HEK293 (cell line): ENCODE measurements around the gene PDGFA.

Experiments
- CTCF ChIA-PET: fragments of 350-600 bp; formaldehyde crosslinking; extraction: SDS; loops from one replicate; lab custom pipeline; 2021; ENCODE audit warnings: antibody characterized with exemption; lab: Yijun Ruan, JAX
- POLR2A ChIA-PET: fragments of 300-600 bp; formaldehyde crosslinking; extraction: SDS; loops from one replicate; lab custom pipeline; 2020; ENCODE audit warnings: antibody characterized with exemption, inconsistent platforms; lab: Yijun Ruan, JAX
- H3K27ac ChIP-seq: fragments of 200-500 bp; sonication (Bioruptor generic); 2 replicates; pipeline ENCODE4 v1.5.1; 2014; ENCODE audit warnings: low read depth, low read length, control low read depth, inconsistent platforms; ENCODE audit errors: extremely low read depth
- H3K36me3 ChIP-seq, 2 experiments: fragments of 200-500 bp in 1 of 2; sonication (Bioruptor generic) in 1 of 2; 1 replicate in 1 of 2; 2 replicates in 1 of 2; pipeline ENCODE4 v1.5.1; 2014 to 2017; ENCODE audit warnings: inconsistent platforms in 2 of 2, low read length in 2 of 2; ENCODE audit not compliant: control insufficient read depth in 2 of 2, insufficient read depth in 1 of 2
- H3K4me1 ChIP-seq: fragments of 200-500 bp; sonication (Bioruptor generic); 2 replicates; pipeline ENCODE4 v1.5.1; 2014; ENCODE audit warnings: mild to moderate bottlenecking, low read length, inconsistent platforms; ENCODE audit not compliant: control insufficient read depth, insufficient read depth
- H3K4me3 ChIP-seq: 2 replicates; pipeline ENCODE4 v1.5.1; 2011; ENCODE audit warnings: low read depth, mild to moderate bottlenecking, control low read depth, low read length, moderate library complexity
- H3K9me3 ChIP-seq: fragments of 200-500 bp; sonication (Bioruptor generic); 2 replicates; pipeline ENCODE4 v1.5.1; 2014; ENCODE audit warnings: low read depth, low read length, inconsistent platforms; ENCODE audit not compliant: control insufficient read depth, insufficient read depth
- ATF2 ChIP-seq: fragments of 450-650 bp; formaldehyde crosslinking; IDR thresholded peaks from 2 replicates; pipeline ENCODE4 v1.5.1; 2016; ENCODE audit warnings: missing biosample characterization, missing genetic modification characterization, low read depth
- BCL11B ChIP-seq: fragments of 450-650 bp; formaldehyde crosslinking; IDR thresholded peaks from 2 replicates; pipeline ENCODE4 v1.5.1; 2016; ENCODE audit warnings: low read depth, missing biosample characterization, missing genetic modification characterization
- PRDM10 ChIP-seq: fragments of 450-650 bp; formaldehyde crosslinking; IDR thresholded peaks from 2 replicates; pipeline ENCODE4 v1.5.1; 2016; ENCODE audit warnings: missing biosample characterization, missing genetic modification characterization
- ZFHX2 ChIP-seq: fragments of 450-650 bp; formaldehyde crosslinking; conservative IDR thresholded peaks from 2 replicates; pipeline ENCODE4 v1.5.1; 2016; ENCODE audit warnings: missing biosample characterization, missing genetic modification characterization
- ZNF132 ChIP-seq: fragments of 450-650 bp; formaldehyde crosslinking; IDR thresholded peaks from 2 replicates; pipeline ENCODE4 v1.5.1; 2017; ENCODE audit warnings: missing biosample characterization, missing genetic modification characterization, borderline replicate concordance
- ZNF140 ChIP-seq: fragments of 450-650 bp; formaldehyde crosslinking; IDR thresholded peaks from 2 replicates; pipeline ENCODE4 v1.5.1; 2016; ENCODE audit warnings: missing biosample characterization, missing genetic modification characterization
- ZNF324 ChIP-seq: fragments of 450-650 bp; formaldehyde crosslinking; IDR thresholded peaks from 2 replicates; pipeline ENCODE4 v1.5.1; 2016; ENCODE audit warnings: missing biosample characterization, missing genetic modification characterization
- ZNF341 ChIP-seq: fragments of 450-650 bp; formaldehyde crosslinking; IDR thresholded peaks from 2 replicates; pipeline ENCODE4; 2016; ENCODE audit warnings: low read depth, missing biosample characterization, missing genetic modification characterization
- ZNF423 ChIP-seq: fragments of 450-650 bp; formaldehyde crosslinking; IDR thresholded peaks from 2 replicates; pipeline ENCODE4 v1.5.1; 2016; ENCODE audit warnings: missing biosample characterization, missing genetic modification characterization
- ZNF513 ChIP-seq: fragments of 450-650 bp; IDR thresholded peaks from 2 replicates; pipeline ENCODE4 v1.5.1; 2018; ENCODE audit warnings: missing biosample characterization, missing genetic modification characterization
- ZNF560 ChIP-seq: fragments of 450-650 bp; formaldehyde crosslinking; IDR thresholded peaks from 2 replicates; pipeline ENCODE4 v1.5.1; 2017; ENCODE audit warnings: missing biosample characterization, missing genetic modification characterization, borderline replicate concordance
- ZNF596 ChIP-seq: fragments of 450-650 bp; IDR thresholded peaks from 2 replicates; pipeline ENCODE4 v1.5.0; 2018; ENCODE audit warnings: missing biosample characterization, mild to moderate bottlenecking, missing genetic modification characterization, moderate library complexity
- ZNF645 ChIP-seq: fragments of 450-650 bp; formaldehyde crosslinking; IDR thresholded peaks from 2 replicates; pipeline ENCODE4; 2016; ENCODE audit warnings: missing biosample characterization, missing genetic modification characterization
- ZNF76 ChIP-seq: fragments of 450-650 bp; formaldehyde crosslinking; IDR thresholded peaks from 2 replicates; pipeline ENCODE4; 2016; ENCODE audit warnings: low read depth, missing biosample characterization, missing genetic modification characterization, borderline replicate concordance

Gene PDGFA

GRCh38 chr7:522071-522950 lies 2.7 kb upstream of the PDGFA start (continued):
- TF ChIP-seq ATF2 (tag by site-specific recombination) (no peak), ZNF423 (tag by site-specific recombination) (peak; percentile 80; the same call in 1 of the 2 replicates), ZNF132 (tag by site-specific recombination) (no peak), ZNF76 (tag by site-specific recombination) (peak; percentile 13; the same call in 1 of the 2 replicates), ZNF560 (tag by site-specific recombination) (no peak), BCL11B (tag by site-specific recombination) (no peak)

- H3K4me3 ChIP-seq, result peak overlapping the region; percentile 20; the same call in 1 of the 2 replicates
- CTCF ChIA-PET, result no interaction called here
- POLR2A ChIA-PET, result no interaction called here
Observed at GRCh38 chr7:521221-522070, 1.8 kb upstream of the PDGFA start.

More at GRCh38 chr7:521221-522070, 1.8 kb upstream of the PDGFA start:
- Histone ChIP-seq H3K36me3 (no peaks in the 10 kb centered on the region), H3K9me3 (no peaks in the 10 kb centered on the region), H3K4me1 (peaks cover 6% of the 10 kb centered on the region; the same call in 1 of the 2 replicates), H3K27ac (no peak overlapping the region; the same call in 1 of the 2 replicates)
- TF ChIP-seq ZNF645, result no peak
- no peak for TF ChIP-seq ZNF324
- TF ChIP-seq PRDM10, result no peak
- peak; percentile 67 for TF ChIP-seq ZNF596 (tag by site-specific recombination)
- TF ChIP-seq ZNF140, result no peak
- no peak for TF ChIP-seq ZNF513
- peak; percentile 71 for TF ChIP-seq ZFHX2 (tag by site-specific recombination)
- peak; percentile 42; the same call in 1 of the 2 replicates for TF ChIP-seq ZNF341 (tag by site-specific recombination)
